Amniotic epithelial cell (primary cell): ENCODE data around the gene ARHGAP40.
"Not testable (repeated sequence)": the region's sequence is repeated elsewhere in the genome, so short reads cannot be mapped to it uniquely, and the experiment has no call there.

Experiments used
- DNase-seq: peaks from one replicate; pipeline ENCODE4 v3.0.0-alpha.2; 2010; ENCODE audit warnings: low read depth

Gene ARHGAP40

DNA sequence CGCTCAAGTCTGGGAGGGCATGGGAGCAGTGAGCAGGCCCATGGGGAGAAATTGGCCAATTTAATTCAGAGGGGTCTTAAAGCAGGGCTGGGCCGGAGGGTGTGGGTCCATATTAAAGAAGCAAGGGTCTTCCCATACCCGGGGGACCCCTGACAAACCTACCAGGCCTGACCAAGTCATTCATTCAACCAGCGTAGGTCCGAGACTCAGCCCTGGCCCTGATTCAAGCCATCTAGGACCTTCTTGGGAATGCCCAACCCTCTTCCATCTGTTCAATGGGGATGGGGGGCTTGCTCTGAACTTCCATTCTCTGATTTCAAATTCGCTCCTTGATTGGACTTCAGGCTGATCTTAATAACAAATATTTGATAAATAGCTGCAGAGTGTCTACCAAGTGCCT, 13.3 kb upstream of the ARHGAP40 start:
- no peak for DNase-seq

DNA sequence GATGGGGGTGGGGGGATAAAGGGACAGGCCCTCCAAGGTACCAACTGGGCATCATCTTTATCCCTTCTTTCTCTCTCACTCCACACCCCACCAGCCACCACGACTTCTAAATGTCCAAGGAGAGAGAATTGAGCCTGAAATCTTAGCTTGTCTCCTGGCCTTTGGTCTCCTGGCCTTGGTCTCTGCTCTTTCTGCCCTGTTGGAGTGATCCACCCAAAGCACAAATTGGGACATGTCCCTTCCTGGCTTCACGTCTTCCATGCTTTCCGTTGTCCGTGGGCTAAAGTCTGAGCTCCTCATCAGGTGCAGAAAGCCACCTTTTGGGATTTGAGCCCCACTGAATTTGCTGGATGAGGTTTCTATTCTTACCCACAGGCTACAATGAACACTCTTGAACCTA, 12.3 kb upstream of the ARHGAP40 start:
- no peak for DNase-seq

DNA sequence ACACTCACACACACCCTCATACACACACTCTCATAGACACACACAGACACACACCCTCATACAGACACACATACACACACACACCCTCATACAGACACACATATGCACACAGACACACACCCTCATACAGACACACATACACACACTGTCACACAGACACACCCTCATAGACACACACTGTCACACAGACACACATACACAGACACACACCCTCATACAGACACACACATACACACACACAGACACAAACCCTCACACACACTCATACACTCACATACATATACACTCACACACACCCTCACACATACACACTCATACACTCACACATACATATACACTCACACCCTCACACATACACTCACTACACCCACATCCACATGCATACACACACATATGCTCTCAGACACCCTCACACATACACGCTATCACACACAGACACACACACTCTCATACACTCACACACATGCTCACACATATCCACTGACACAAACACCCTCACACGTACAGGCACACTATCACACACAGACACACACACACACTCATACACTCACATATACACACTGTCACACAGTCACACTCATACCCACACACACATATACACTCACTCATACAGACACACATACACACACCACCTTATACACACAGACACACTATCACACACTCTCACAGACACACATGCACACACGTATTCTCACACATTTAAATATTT, 11.5 kb upstream of the ARHGAP40 start:
- no peak for DNase-seq

DNA sequence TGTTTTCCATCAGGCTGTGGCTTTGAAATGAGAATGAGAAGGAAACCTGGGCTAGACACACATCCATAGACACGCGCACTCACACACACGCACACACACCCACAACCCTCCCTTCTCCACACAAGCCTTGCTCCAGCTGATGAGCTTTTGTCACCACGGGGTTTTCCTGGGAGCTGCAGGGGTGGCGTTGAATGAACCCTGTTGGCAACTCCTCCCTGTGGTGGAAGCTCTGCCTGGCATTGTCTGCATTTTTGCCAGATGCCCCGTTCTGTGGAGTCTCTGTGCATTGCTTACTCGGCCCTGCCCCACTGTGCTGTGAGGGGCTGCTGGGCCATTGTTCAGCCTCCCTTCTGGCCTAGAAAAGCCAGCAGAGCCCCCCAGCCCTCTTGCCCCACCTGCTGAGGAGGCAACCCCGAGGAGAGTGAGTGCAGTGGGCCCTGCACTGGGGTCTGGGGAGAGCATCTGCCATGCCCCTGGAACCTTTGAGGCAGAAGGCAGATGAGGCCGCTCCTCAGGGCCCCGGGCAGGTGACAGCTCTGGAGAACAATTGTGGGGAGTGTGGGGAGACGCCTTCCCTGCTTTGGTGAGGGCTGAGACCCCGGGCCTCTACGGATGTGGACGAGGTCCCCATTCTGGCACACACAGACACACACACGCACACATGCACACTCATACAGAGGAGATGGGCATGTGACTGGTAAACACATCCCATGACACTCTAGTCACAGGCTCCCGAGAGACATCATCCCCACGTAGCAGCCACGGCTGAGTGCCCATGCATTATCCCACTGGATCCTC, 10.7 kb upstream of the ARHGAP40 start:
- DNase-seq: no peak

DNA sequence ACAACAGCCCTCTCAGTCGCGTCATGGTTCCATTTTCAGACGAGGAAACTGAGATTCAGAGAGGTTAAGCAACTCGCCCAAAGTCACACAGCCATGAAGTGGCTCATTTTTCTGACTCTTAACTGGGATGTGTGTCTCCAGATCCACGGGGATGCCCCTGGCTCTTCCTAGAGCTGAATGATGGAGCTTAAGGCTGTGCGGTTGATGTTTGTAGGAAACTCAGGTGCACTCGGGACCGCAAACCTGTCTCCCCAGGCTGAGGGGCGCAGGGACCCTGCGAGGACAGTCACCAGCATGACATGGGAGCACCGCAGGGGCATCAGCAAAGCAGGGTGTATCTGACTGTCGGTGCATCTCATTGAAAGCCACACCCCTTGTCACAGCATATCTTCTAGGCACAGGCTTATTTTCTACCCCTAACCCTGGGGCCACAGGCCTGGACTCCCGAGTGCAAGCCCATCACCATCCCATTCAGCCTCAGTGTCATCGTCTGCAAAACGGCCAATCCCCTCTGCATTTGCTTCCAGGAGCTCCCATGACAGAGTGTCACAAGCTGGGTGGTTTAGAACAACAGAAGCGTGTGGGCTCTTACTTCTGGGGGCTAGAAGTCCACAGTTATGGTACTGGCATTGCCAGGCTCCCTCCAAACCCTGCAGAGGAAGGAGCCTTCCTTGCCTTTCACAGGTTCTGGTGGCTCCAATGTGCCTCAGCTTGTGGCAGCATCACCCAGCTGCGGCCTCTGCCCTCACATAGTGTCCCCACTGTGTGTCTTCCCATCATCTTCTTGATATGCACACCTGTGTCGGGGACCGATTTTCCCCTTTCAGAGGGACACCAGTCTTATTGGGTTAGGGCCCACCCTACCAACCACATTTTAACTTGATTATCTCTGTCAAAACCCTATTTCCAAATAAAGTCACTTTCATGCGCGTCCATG, 9.9 kb upstream of the ARHGAP40 start:
- DNase-seq: no peak

DNA sequence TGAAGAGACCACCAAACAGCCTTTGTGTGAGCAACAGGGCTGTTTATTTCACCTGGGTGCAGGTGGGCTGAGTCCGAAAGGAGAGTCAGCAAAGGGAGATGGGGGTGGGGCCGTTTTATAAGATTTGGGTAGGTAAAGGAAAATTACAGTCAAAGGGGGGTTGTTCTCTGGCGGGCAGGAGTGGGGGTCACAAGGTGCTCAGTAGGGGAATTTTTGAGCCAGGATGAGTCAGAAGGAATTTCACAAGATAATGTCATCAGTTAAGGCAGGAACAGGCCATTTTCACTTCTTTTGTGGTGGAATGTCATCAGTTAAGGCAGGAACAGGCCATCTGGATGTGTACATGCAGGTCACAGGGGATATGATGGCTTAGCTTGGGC, 9.2 kb upstream of the ARHGAP40 start:
- DNase-seq: peak; percentile 25

DNA sequence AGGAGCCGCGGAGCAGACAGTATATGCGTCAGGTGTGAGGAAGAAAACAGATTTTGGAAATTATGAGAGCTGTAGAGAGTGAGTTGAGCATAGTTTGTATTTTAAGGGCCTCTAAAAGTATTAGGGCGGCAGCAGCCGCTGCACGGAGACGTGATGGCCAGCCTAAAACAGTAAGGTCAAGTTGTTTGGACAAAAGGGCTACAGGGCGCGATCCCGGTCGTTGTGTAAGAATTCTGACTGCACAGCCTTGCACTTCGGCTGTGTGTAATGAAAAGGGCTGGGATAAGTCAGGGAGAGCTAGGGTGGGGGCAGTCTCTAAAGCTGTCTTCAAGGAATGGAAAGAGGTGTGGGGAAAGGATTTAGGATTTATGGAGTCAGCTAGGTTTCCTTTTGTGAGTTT, 7.3 kb upstream of the ARHGAP40 start:
- not testable (repeated sequence) for DNase-seq

DNA sequence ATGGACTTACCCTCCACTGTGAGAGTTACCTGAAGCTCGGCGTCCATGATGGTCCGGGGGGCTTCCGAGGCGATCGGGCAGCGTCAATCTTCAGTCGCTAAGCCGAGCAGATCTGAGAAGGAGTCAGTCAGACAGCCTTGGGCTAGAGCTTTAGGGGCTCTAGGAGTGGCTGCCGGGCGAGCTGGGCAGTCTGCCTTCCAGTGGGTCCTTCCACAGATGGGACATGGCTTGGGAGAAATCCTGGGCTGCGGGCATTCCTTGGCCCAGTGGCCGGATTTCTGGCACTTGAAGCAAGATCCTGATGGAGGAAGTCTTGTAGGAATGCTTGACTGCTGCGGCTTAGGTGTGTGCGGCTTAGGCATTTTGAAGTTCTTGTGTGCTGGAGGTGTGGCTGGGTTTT, 5.7 kb upstream of the ARHGAP40 start:
- not testable (repeated sequence) for DNase-seq

DNA sequence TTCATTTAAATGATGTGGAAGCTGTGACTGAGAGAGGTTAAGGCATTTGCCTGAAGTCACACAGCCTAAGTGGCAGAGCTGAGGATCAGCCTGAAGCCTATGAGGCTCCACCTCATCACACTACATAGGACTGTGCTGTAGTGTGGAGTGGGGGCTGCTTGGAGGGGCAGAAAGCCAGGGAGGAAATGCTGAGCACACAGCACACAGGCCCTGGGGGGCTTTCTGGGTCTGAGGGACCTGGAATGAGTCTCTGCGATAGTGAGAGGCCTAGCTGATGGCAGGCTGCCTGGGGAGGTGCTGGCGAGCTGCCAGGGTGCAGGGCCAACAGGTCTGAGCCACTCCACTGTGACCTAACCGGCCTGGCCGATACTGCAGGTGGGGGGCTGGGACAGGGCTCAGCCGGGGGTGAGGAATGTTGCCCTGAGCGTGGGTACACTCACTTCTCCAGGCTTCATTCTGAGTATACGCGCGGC, 2.2 kb upstream of the ARHGAP40 start:
- no peak for DNase-seq

DNA sequence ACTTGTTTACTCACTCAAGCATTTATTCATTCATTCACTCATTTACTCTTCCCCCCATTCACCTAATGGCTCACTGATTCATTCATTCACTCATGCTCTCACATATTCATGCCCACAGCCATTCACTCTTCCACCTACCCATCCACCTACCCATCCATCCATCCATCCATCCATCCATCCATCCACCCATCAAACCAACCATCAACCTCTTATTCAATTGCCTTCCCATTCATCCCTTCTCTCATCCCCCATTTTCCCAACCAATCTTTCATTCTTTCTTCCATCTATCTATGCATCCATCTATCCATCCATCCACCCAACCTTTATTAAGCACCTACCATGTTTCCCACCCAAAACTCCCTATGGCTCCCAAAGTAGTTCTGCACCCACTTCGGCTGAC, 1.6 kb upstream of the ARHGAP40 start:
- no peak for DNase-seq

DNA sequence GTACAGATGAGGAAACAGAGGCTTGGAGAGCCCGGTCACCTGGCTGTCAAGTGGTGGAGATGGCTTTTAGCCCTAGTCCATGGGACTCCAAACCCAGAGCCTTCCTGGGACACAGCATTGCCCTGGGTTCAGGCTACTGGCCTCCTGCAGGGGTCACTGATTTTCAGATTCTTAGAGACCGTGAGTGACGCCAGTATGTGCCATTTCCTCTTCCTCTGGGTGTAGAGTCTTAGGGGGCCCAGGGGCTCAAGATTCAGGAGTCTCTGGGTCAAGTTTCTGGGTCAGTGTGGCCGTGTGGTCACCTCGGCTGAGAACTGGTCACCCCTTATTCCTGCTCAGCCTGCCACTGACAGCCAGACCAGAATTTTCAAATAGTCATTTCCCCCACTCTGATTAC, 574 bp downstream of the ARHGAP40 start:
- no peak for DNase-seq

DNA sequence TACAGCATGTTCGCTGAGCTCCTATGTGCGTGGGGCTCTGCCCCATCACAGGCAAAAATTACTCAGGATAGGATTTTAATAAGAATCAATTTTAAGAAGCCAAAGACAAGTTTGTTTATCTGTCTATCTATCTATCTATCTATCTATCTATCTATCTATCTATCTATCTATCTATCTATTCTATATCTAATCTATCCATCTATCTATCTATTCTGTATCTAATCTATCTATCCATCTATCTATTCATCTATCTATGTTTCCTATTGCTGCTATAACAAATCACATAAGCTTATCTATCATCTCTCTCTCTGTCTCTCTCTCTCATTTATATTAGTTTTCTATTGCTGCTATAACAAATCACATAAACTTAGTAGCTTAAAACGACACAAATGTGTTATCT, 1.7 kb downstream of the ARHGAP40 start:
- no peak for DNase-seq

DNA sequence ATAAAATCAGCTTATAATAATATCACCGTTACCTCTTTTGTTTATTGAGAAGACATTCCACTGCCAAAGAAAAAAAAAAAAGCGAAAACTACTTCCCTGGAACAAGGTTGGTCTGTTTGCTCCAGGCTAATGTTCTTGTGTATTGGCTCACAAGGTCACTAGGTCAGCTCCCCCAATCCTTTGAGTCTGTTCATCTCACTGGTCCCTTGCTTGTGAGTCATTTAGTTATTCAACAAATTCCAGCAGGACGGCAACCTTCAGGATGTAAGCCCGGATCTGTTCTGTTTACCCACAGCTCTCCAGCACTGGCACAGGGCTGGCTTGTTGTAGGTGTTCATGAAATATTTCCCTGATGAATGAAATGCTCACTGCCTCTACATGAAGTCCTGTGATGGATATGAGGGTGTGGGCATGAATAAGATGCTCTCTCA, 3.3 kb downstream of the ARHGAP40 start:
- DNase-seq: peak; percentile 80

DNA sequence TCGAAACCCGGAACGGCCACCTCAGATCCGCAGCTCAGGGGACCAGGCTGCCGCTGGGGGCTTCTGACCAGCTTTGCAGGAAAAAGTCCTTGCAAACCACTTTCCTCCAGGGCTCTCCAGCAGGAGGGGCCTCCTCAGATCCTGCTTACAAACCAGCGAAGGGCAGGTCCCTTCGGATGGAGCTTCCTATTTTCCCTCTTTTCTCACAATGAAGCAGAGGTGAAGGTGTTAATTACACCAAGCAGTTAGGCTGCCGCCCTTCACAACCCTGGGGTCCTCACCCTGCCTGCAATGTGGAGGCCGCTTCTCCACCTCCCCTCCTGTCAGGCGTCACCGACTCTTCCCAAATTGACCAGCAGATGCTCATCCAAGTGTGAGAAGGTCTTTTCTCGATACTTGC, 5.7 kb downstream of the ARHGAP40 start:
- no peak for DNase-seq

DNA sequence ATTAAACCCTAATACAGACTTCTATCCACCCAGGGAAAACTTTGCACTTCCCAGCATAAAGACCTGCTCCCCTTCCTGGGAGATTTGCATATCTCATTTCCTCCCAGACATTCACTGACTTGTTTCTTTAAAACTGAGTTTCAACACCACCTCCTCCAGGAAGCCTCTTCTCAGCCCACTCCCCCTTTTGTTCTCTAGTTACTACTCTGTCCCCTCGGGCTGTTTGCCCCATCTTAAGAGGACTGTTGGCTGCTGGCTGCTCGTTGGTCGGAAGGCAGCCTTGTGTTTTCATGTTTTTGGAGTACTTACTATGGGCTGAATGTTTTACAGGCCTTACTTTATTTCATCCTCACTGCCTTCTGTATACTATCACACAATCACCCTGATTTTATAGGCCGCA, 6.6 kb downstream of the ARHGAP40 start:
- no peak for DNase-seq

DNA sequence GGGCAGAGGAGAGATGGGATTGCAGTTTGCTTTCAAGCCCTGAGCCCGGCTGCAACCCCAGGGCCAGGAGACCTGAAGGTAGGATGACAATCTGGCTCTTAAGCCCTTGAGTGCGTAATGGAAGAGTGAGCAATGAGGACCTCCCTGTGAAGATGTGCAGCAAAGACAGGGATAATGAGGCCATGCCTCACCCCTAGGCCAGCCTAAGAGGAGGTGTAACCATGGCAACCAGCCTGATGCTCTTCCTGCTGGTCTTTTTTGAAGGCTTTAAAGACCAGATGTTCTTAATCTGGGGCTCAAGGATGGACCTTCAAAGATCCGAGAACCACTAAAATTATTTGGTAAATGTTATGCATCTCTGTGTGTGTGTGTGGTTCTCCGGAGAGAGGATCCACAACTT, 8.2 kb downstream of the ARHGAP40 start:
- no peak for DNase-seq

DNA sequence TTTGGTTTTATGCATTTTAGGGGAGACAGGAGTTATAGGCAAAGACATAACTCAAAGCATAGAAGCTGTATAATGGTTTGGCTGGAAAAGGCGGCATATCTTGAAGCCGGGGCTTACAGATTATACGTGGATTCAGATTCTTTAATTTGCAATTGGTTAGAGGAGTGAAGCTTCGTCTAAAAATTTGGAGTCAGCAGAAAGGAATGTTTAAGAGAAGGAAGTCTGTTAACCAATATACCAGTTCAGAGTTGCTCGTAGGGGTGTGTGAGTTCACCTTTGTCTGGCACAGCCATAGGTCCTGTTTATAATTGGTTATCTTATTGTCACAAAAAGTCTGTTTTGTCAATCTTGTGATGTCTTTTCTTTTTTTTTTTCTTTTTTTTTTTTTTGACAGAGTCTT, 8.9 kb downstream of the ARHGAP40 start:
- no peak for DNase-seq

DNA sequence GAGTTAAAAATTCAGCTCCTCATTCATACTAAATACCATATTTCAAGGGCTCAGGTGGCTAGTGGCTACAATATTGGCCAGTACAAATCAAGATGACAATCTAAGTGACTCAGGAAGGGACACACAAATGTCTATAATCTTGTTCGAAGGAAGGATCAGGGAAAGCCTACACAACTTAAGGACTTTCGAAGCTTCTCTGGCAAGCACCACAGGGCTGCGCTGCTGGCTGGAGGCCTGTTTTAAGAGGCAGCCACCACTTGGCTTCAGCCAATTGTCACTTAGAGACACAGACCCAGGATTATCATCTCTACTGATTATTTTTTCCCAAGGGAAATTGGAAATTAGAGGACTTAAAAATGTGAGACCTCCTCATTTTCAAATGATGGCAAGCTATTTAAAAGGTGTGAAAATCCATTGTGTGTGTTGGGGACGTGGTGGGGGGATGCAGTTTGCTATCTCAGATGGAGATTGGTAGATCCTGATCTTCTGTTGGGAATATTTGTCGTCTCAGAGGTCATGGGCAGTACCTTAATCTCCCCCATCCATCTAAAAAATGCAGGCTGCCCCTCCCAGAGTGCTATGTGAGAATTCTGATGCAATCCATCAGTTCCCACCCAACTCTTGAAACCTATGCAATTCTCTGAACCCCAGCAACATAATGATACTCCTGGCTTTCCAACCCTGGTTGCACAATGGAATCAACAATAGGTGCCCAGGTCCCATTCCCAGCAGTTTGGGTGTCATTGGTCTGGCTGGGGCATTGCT, 11.3 kb downstream of the ARHGAP40 start:
- DNase-seq: no peak

DNA sequence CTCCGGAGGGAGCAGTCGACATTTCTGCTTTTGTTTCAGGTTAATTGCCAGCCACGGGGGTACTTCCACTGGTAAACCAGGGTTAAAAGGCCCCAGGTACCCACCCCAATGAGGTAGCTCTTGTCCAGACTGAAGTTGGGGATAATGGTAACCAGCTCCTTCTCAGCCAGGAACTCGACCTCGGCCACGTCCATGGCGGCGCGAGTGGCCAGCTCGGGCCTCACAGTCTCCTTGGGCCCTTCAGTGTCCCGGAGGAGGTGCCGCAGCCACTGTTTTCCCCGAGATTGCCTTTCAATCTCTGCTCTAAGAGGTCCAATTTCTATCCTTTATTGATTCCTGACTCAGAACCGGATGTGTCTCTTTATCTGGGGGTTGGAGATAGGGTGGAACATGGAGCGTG, 13.7 kb downstream of the ARHGAP40 start:
- no peak for DNase-seq

DNA sequence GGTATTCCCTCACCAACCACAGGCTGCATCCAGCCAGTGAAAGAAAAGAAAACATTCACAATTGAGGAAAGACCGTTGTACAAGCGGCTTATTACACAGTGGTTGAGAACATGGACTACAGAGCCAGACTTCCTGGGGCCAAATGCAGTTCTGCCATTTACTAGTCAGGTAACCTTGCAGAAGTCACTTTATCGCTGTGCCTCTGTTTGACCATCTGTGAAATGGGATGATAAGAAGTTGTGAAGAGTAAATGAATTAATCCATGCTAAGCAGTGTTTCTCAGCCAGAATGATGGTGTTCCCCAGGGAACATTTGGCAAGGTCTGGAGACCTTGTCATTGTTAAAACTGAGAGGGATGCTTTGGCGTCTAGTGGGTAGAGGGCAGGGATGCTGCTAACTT, 14.8 kb downstream of the ARHGAP40 start:
- no peak for DNase-seq

DNA sequence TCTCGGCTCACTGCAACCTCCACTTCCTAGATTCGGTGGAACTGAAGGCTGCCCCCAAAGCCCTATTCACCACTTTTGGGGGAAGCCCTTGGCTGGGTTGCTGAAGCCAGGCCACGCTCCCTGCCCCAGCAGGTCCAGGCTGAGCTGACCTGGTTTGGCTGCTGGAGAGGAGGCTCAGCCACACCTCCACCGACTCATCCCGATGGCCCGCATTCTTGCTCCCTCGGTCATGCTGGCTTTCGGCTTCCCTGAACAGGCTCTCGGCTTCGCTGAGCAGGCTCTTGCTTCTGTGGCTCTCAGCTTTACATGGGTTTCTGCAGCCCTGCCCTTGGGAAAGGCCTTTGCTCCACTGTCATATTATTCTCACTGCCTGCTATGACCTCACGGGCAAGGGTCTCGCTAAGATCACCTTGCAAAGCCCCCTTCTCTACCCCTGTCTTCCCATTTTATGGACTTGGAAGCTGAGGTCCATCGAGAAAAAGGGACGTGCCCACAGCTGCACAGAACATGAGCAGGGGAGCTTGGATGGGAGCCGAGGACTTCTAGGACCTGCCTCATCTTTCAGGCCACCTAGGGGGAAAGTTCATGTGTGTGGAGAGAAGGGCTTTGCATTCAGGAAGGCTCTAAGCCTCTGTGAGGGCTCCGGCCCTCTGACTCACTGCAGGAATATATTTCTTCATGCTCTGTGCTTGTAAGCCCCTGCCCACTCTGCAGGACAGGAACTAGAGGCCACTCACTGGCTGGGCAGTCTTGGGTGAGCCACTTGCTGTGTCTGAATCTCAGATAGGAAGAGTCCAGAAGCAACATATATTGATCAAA, 15.6 kb downstream of the ARHGAP40 start:
- peak; percentile 43 for DNase-seq
